ENCODE results near the gene AFF3.

The AFF3 gene

DNA sequence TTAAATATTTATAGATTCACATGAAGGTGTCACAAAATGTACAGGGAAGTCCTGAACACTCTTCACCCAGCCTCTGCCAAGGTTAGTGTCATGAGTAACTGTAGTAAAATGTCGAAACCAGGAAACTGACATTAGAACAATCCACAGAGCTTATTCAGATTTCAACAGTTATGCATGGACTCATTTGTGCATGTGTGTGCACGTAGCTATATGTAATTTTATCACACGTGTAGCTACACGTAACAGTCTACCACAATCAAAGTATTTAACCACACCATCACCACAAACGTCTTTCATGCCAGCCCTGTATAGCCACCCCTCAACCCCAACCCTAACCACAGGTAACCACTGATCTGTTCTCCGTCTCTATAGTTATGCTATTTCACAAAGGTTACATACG is 440.9 kb downstream of the AFF3 start:
- TF ChIP-seq SIN3A (IDR thresholded peaks at IDR 0.05; ENCODE audit: borderline replicate concordance, insufficient read depth, low read length) (no peak), POLR2AphosphoS5 (IDR thresholded peaks at IDR 0.05; ENCODE audit: low read depth, low read length) (no peak), FOXP2 (optimal IDR thresholded peaks at IDR 0.05; ENCODE audit: borderline replicate concordance, extremely low read depth, extremely low read length, insufficient read depth) (no peak)
- TF ChIP-seq, protein P1, sequence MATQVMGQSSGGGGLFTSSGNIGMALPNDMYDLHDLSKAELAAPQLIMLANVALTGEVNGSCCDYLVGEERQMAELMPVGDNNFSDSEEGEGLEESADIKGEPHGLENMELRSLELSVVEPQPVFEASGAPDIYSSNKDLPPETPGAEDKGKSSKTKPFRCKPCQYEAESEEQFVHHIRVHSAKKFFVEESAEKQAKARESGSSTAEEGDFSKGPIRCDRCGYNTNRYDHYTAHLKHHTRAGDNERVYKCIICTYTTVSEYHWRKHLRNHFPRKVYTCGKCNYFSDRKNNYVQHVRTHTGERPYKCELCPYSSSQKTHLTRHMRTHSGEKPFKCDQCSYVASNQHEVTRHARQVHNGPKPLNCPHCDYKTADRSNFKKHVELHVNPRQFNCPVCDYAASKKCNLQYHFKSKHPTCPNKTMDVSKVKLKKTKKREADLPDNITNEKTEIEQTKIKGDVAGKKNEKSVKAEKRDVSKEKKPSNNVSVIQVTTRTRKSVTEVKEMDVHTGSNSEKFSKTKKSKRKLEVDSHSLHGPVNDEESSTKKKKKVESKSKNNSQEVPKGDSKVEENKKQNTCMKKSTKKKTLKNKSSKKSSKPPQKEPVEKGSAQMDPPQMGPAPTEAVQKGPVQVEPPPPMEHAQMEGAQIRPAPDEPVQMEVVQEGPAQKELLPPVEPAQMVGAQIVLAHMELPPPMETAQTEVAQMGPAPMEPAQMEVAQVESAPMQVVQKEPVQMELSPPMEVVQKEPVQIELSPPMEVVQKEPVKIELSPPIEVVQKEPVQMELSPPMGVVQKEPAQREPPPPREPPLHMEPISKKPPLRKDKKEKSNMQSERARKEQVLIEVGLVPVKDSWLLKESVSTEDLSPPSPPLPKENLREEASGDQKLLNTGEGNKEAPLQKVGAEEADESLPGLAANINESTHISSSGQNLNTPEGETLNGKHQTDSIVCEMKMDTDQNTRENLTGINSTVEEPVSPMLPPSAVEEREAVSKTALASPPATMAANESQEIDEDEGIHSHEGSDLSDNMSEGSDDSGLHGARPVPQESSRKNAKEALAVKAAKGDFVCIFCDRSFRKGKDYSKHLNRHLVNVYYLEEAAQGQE (IDR thresholded peaks at IDR 0.05; ENCODE audit: insufficient read depth in 1 of 2, low read depth in 2 of 2, low read length in 2 of 2): no peak

DNA sequence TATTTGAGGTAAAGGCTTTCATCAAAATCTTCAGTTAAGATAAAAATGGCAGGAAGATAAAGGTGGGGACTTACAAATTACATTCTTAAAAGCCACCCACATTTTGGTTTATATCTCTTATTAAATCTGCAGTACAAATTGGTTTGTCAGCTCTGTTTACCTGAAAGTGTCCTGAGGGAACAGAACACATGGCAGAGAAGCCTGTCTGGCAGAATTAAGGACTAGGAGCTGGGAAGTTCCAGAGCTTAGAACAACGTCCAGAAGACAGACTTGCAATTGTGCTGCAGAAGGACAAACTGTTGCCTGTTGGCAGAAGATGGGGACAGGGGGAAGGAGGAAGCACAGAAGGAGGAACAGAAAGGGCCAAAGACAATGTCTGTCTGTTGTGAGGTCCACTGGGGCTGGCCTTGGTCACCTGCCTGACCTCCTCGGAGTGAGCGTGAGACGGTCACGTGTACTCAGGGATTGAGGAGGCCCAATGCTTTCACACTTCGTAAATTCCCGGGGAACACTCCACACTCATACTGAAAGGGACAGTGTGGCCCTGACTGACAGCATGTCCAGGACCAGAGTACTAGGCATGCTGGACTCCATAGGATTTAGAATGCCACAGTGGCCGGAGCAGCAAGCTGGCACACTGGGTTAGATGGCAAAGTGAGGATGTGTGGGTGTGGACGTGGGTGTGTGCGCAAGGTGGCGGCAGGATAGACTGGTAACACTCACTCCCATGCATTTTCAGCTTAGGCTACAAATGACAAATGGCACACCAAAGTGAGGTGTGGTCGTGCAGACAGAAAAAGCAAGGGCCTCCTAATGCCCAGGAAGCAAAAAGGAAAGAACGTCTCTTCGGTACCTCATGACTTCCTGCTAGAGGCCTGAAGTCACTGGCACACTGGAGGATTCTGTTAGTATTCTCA is 441.6 kb downstream of the AFF3 start:
- TF ChIP-seq FOXP2 (optimal IDR thresholded peaks at IDR 0.05; ENCODE audit: borderline replicate concordance, extremely low read depth, extremely low read length, insufficient read depth) (no peak), TAF1 (IDR thresholded peaks at IDR 0.05; ENCODE audit: borderline replicate concordance, insufficient read depth, low read length) (no peak), POLR2AphosphoS5 (IDR thresholded peaks at IDR 0.05; ENCODE audit: low read depth, low read length) (no peak), SIN3A (IDR thresholded peaks at IDR 0.05; ENCODE audit: borderline replicate concordance, insufficient read depth, low read length) (no peak)
- TF ChIP-seq, protein P1 (IDR thresholded peaks at IDR 0.05; ENCODE audit: insufficient read depth in 1 of 2, low read depth in 2 of 2, low read length in 2 of 2): no peak

DNA sequence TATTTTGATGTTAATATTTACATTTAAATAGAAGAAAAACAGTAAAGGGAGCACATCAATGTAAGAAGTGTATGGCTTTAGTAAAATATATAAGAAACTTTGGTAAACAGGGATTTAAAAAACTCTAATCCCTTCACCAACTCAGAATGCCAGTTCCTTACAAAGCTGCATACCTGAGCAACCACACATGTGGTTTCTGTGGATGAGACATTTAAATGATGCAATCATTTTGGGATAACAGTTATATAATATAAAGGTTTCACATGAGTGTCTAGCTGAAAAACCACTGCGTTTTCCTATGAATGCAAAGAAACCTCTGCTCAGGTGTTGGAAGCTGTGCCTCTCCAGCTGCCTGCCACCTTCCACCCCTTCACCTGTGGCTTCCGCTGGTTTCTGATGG is 443.5 kb downstream of the AFF3 start:
- TF ChIP-seq POLR2AphosphoS5 (IDR thresholded peaks at IDR 0.05; ENCODE audit: low read depth, low read length): no peak
- TF ChIP-seq TAF1 (IDR thresholded peaks at IDR 0.05; ENCODE audit: borderline replicate concordance, insufficient read depth, low read length): no peak
- TF ChIP-seq FOXP2 (optimal IDR thresholded peaks at IDR 0.05; ENCODE audit: borderline replicate concordance, extremely low read depth, extremely low read length, insufficient read depth): no peak
- TF ChIP-seq, protein P1 (IDR thresholded peaks at IDR 0.05; ENCODE audit: insufficient read depth in 1 of 2, low read depth in 2 of 2, low read length in 2 of 2): no peak
- TF ChIP-seq SIN3A (IDR thresholded peaks at IDR 0.05; ENCODE audit: borderline replicate concordance, insufficient read depth, low read length): no peak

DNA sequence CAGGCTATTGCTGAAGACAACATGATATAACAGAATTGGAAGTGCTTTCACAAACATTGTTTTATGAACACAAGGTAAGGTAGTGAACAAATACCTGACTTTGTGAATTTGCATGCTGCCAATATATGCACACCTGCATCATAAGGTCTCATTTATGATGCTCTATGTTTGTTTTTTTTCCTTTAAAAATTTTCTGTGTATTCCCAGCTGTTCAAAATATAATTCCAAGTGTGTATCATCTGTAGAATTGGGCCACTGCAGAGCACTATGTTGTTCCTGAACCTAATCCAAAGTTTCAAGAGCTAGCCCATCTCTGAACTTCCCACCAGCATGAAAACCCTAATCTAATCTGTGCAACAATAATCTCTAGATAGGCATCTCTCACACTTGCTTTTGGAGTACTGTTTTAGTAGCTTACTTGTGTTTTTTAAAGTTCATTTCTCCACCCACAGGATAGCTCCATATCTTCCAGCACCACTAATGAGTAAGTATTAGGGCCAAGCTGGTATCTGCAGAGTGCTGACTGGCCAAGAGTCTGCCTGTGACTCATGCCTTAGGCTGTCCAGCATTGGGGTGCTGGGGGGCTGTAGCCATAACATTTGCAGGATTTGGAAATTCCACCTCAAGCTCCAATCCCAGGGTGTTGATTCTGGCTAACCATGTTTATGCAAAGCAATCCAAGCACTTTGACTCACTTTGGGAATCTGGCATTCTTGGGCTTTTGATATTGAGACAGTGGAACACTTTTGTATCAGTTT is 444.4 kb downstream of the AFF3 start:
- TF ChIP-seq FOXP2 (optimal IDR thresholded peaks at IDR 0.05; ENCODE audit: borderline replicate concordance, extremely low read depth, extremely low read length, insufficient read depth) (no peak), SIN3A (IDR thresholded peaks at IDR 0.05; ENCODE audit: borderline replicate concordance, insufficient read depth, low read length) (no peak), TAF1 (IDR thresholded peaks at IDR 0.05; ENCODE audit: borderline replicate concordance, insufficient read depth, low read length) (no peak), POLR2AphosphoS5 (IDR thresholded peaks at IDR 0.05; ENCODE audit: low read depth, low read length) (no peak)
- TF ChIP-seq, protein P1 (IDR thresholded peaks at IDR 0.05; ENCODE audit: insufficient read depth in 1 of 2, low read depth in 2 of 2, low read length in 2 of 2): no peak

Data from PFSK-1 (cell line).